ENCODE measurements around the gene CCDC117. TPM values are rescaled to one million over a fixed set of nuclear protein-coding genes. Genes with fewer than 3 reads are reported as not detected.
A peak's percentile ranks its signal among the peaks of the same experiment; 100 is the strongest.
"Not testable (repeated sequence)": the region's sequence is repeated elsewhere in the genome, so short reads cannot be mapped to it uniquely, and the experiment has no call there.

CCDC117 gene
- total RNA-seq, 2 donors from 2014 or later, result 29.5 to 54.4 TPM

- H3K27ac ChIP-seq, result no peak overlapping the region
- no peaks in the 10 kb centered on the region for H3K9me3 ChIP-seq
- TF ChIP-seq POLR2A (IDR thresholded peaks at IDR 0.05) (no peak), CTCF (IDR thresholded peaks at IDR 0.05) (no peak), POLR2AphosphoS5 (IDR thresholded peaks at IDR 0.05) (no peak)
- H3K4me3 ChIP-seq, result no peak overlapping the region
- no peak for DNase-seq (ENCODE audit: low spot score)
- WGBS, result 81% methylated on average over 6 of the region's 6 CpGs
- intact Hi-C loops (cut with DNase I), result no loop called here
- no peaks in the 10 kb centered on the region for H3K4me1 ChIP-seq (replicated peaks)
- no peaks in the 10 kb centered on the region for H3K36me3 ChIP-seq
- no peaks in the 10 kb centered on the region for H3K27me3 ChIP-seq (replicated peaks; ENCODE audit: insufficient read depth)
Observed at GRCh38 chr22:28734393-28734792, 38.1 kb upstream of the CCDC117 start.

GRCh38 chr22:28736301-28737155, 36.0 kb upstream of the CCDC117 start:
- no peaks in the 10 kb centered on the region for H3K27me3 ChIP-seq (replicated peaks; ENCODE audit: insufficient read depth)
- no peaks in the 10 kb centered on the region for H3K4me1 ChIP-seq (replicated peaks)
- intact Hi-C loops (cut with DNase I), result no loop called here
- no peak for TF ChIP-seq POLR2A (IDR thresholded peaks at IDR 0.05)
- TF ChIP-seq POLR2AphosphoS5 (IDR thresholded peaks at IDR 0.05), result no peak
- no peak for TF ChIP-seq CTCF (IDR thresholded peaks at IDR 0.05)
- no peak overlapping the region for H3K4me3 ChIP-seq
- no peaks in the 10 kb centered on the region for H3K36me3 ChIP-seq
- H3K9me3 ChIP-seq, result no peaks in the 10 kb centered on the region
- DNase-seq (ENCODE audit: low spot score), result no peak
- WGBS, result 80% methylated on average over 7 of the region's 7 CpGs
- no peak overlapping the region for H3K27ac ChIP-seq

GRCh38 chr22:28737701-28738100, 34.8 kb upstream of the CCDC117 start:
- no peak for DNase-seq (ENCODE audit: low spot score)
- TF ChIP-seq POLR2A (IDR thresholded peaks at IDR 0.05) (no peak), CTCF (IDR thresholded peaks at IDR 0.05) (no peak), POLR2AphosphoS5 (IDR thresholded peaks at IDR 0.05) (no peak)
- H3K4me3 ChIP-seq, result no peak overlapping the region
- 96% methylated on average over 3 of the region's 3 CpGs for WGBS
- no peaks in the 10 kb centered on the region for H3K27me3 ChIP-seq (replicated peaks; ENCODE audit: insufficient read depth)
- intact Hi-C loops (cut with DNase I), result no loop called here
- H3K9me3 ChIP-seq, result no peaks in the 10 kb centered on the region
- H3K4me1 ChIP-seq (replicated peaks), result no peaks in the 10 kb centered on the region
- H3K27ac ChIP-seq, result no peak overlapping the region
- H3K36me3 ChIP-seq, result no peaks in the 10 kb centered on the region

- H3K36me3 ChIP-seq; H3K9me3 ChIP-seq; H3K27ac ChIP-seq; H3K27me3 ChIP-seq (replicated peaks; ENCODE audit: insufficient read depth); H3K4me1 ChIP-seq (replicated peaks); DNase-seq (ENCODE audit: low spot score); intact Hi-C loops (cut with DNase I); H3K4me3 ChIP-seq: not testable (repeated sequence)
- 92% methylated on average over 8 of the region's 8 CpGs for WGBS
Observed at GRCh38 chr22:28738876-28739275, 33.6 kb upstream of the CCDC117 start.

- Histone ChIP-seq H3K4me3 (peak overlapping the region; percentile 78 to 94), H3K27me3 (replicated peaks; ENCODE audit: insufficient read depth) (no peaks in the 10 kb centered on the region), H3K9me3 (no peaks in the 10 kb centered on the region), H3K27ac (peak overlapping the region in 1 of 2 donors; percentile 96), H3K4me1 (replicated peaks) (no peaks in the 10 kb centered on the region), H3K36me3 (peaks cover 0 to 3% of the 10 kb centered on the region in 2 donors)
- intact Hi-C loops (cut with DNase I), result loop anchor here (1.0 kb wide), 2 partner anchors 29 to 59 kb away; partner anchors contain the start of gene XBP1
- TF ChIP-seq POLR2AphosphoS5 (IDR thresholded peaks at IDR 0.05) (no peak), POLR2A (IDR thresholded peaks at IDR 0.05) (no peak), CTCF (IDR thresholded peaks at IDR 0.05) (peak in 1 of 4 experiments; percentile 31)
- WGBS, result 7% methylated on average over 18 of the region's 18 CpGs
- no peak for DNase-seq (ENCODE audit: low spot score)
Observed at GRCh38 chr22:28741200-28741784, 31.2 kb upstream of the CCDC117 start.
